MM.1S (cell line): ENCODE measurements around the gene PPP2R5C.

Source experiments
- EZH2 ChIP-seq: fragments of 300-600 bp; sonication (generic); optimal IDR thresholded peaks from 2 replicates; pipeline ENCODE3; 2017; ENCODE audit warnings: low read depth, mild to moderate bottlenecking, antibody characterized with exemption, low read length, mixed read lengths
- EZH2phosphoT487 ChIP-seq: fragments of 300-600 bp; sonication (generic); IDR thresholded peaks from 2 replicates; pipeline ENCODE4 v1.6.1; 2018; ENCODE audit warnings: antibody characterized with exemption, low read length
- TF ChIP-seq, protein P1 (sequence below): fragments of 300-600 bp; sonication (generic); IDR thresholded peaks from 2 replicates; pipeline ENCODE4 v1.5.1; 2016; ENCODE audit warnings: antibody characterized with exemption, low read length, mixed read lengths

DNA sequence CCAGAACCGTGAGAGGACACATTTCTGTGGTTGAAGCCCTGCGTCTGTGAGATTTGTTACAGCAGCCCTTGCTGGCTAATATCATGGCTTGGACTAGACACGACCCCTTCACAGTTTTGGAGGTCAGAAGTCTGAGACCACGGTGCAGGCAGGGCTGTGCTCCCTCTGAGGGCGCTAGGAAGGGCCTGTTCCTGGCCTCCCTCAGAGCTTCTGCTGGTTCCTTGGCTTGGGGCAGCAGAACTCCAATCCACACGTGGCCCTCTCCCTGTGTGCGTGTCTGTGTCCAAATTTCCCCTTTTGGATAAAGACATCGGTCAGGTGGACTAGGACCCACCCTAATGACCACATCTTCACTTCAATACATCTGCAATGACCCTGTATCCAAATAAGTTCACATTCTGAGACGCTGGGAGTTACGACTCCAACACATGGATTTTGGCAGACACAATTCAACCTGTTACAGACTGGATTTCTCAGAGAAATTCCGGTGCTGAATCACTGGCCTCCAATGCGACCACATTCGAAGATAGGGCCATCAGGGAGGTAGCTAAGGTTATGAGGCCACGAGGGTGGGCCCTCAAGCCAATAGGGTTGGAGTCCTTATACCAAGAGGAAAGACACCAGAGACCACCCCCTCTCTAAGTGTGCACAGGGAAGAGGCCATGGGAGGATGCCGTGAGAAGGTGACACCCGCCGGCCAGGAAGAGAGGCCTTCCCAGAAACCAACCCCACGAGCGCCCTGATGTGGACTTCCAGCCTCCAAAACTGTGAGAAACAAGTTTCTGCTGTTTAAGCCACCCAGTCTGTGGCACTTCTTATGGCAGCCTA lies 43.6 kb upstream of the PPP2R5C start:
- TF ChIP-seq, protein P1, sequence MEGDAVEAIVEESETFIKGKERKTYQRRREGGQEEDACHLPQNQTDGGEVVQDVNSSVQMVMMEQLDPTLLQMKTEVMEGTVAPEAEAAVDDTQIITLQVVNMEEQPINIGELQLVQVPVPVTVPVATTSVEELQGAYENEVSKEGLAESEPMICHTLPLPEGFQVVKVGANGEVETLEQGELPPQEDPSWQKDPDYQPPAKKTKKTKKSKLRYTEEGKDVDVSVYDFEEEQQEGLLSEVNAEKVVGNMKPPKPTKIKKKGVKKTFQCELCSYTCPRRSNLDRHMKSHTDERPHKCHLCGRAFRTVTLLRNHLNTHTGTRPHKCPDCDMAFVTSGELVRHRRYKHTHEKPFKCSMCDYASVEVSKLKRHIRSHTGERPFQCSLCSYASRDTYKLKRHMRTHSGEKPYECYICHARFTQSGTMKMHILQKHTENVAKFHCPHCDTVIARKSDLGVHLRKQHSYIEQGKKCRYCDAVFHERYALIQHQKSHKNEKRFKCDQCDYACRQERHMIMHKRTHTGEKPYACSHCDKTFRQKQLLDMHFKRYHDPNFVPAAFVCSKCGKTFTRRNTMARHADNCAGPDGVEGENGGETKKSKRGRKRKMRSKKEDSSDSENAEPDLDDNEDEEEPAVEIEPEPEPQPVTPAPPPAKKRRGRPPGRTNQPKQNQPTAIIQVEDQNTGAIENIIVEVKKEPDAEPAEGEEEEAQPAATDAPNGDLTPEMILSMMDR: no peak
- no peak for TF ChIP-seq EZH2
- TF ChIP-seq EZH2phosphoT487: no peak
